HepG2 (cell line): ENCODE results near the gene PHLDB1. TPM values are rescaled to one million over a fixed set of nuclear protein-coding genes. Genes with fewer than 3 reads are reported as not detected.
"Not testable (repeated sequence)": the region's sequence is repeated elsewhere in the genome, so short reads cannot be mapped to it uniquely, and the experiment has no call there.

Experiments used
- ATAC-seq: fragments of 200-7000 bp; cut with Tn5 transposase; 3 replicates; pipeline ENCODE4 v1.9.1; 2020; ENCODE audit warnings: mild to moderate bottlenecking, moderate library complexity
- BruUV-seq: library from RNA; stranded (reverse); fragments of 400-500 nt; replicated peaks from 2 replicates; lab custom pipeline; 2021; lab: Mats Ljungman, UMichigan
- CTCF ChIA-PET: fragments of 300-600 bp; formaldehyde crosslinking; extraction: SDS; loops from one replicate; lab custom pipeline; 2021; ENCODE audit warnings: low total read pairs, inconsistent platforms, low intra/inter-chr PET ratio; lab: Yijun Ruan, JAX
- POLR2A ChIA-PET: fragments of 350-600 bp; sonication (Branson Sonifier 250); formaldehyde crosslinking; loops from one replicate; lab custom pipeline; 2020; ENCODE audit warnings: antibody characterized with exemption, inconsistent platforms; lab: Yijun Ruan, JAX
- DNase-seq: peaks from one replicate; pipeline ENCODE4 v3.0.0-alpha.2; 2015; ENCODE audit warnings: low spot score
- FAIRE-seq: peaks from 3 replicates; lab custom pipeline; 2011; peaks lifted over from hg19 to GRCh38; lab: Jason Lieb, UNC
- H2AFZ ChIP-seq: one replicate; pipeline ENCODE4 v1.6.1; 2011; ENCODE audit warnings: low read length, inconsistent platforms
- H3K27ac ChIP-seq: fragments of 300-600 bp; 3 replicates; pipeline ENCODE4 v1.8.0; 2011; ENCODE audit warnings: mixed run types, mild to moderate bottlenecking, mixed read lengths, low read length, inconsistent platforms; ENCODE audit not compliant: insufficient read depth; ENCODE audit errors: extremely low read length
- H3K27me3 ChIP-seq, 2 experiments: fragments of 200-600 bp in 1 of 2; 2 replicates in 1 of 2; 3 replicates in 1 of 2; pipeline versions ENCODE4 v1.6.0 to v1.8.0; 2011; ENCODE audit warnings: low read length in 2 of 2, mild to moderate bottlenecking in 2 of 2, moderate library complexity in 2 of 2, inconsistent platforms in 1 of 2; ENCODE audit not compliant: insufficient read depth in 2 of 2, control insufficient read depth in 1 of 2
- H3K36me3 ChIP-seq, 2 experiments: fragments of 200-600 bp in 1 of 2; replicated peaks in 1 of 2; 2 replicates in 1 of 2; 3 replicates in 1 of 2; pipeline versions ENCODE4 v1.5.1 to v1.8.0; 2011; ENCODE audit warnings: low read length in 2 of 2, inconsistent platforms in 1 of 2; ENCODE audit not compliant: insufficient read depth in 2 of 2, control insufficient read depth in 1 of 2
- H3K4me1 ChIP-seq: 2 replicates; pipeline ENCODE4 v1.5.1; 2012; ENCODE audit warnings: low read length, inconsistent platforms; ENCODE audit not compliant: insufficient read depth
- H3K4me2 ChIP-seq: 2 replicates; pipeline ENCODE4 v1.6.0; 2011; ENCODE audit warnings: low read depth, low read length, inconsistent platforms
- H3K4me3 ChIP-seq, 3 experiments: fragments of 200-600 bp in 1 of 3; sonication (generic), shearing (Covaris generic) in 1 of 3; replicated peaks in 1 of 3; 2 replicates each; pipeline ENCODE4 v1.5.1; 2011 to 2016; ENCODE audit warnings: low read length in 3 of 3, inconsistent platforms in 2 of 3, low read depth in 2 of 3, mild to moderate bottlenecking in 2 of 3, control low read depth in 1 of 3, mixed read lengths in 1 of 3; ENCODE audit not compliant: insufficient read depth in 1 of 3
- H3K79me2 ChIP-seq: one replicate; pipeline ENCODE4 v1.6.1; 2011; ENCODE audit warnings: low read length, inconsistent platforms; ENCODE audit not compliant: insufficient read depth
- H3K9ac ChIP-seq: 2 replicates; pipeline ENCODE4 v1.6.0; 2011; ENCODE audit warnings: mild to moderate bottlenecking, low read depth, low read length, inconsistent platforms; ENCODE audit not compliant: insufficient read depth
- H3K9me3 ChIP-seq: 2 replicates; pipeline ENCODE4 v1.5.1; 2012; ENCODE audit warnings: mild to moderate bottlenecking, low read length
- H4K20me1 ChIP-seq: 2 replicates; pipeline ENCODE4 v1.6.0; 2011; ENCODE audit warnings: inconsistent platforms, mild to moderate bottlenecking, low read length, moderate library complexity; ENCODE audit not compliant: insufficient read depth
- CTCF ChIP-seq: sonication (generic); formaldehyde crosslinking; IDR thresholded peaks from 2 replicates; pipeline ENCODE4 v1.5.0; 2020; ENCODE audit warnings: mild to moderate bottlenecking, missing genetic modification reagents, moderate library complexity
- RAD21 ChIP-seq: fragments of 450-650 bp; formaldehyde crosslinking; IDR thresholded peaks from 2 replicates; pipeline ENCODE4 v1.5.0; 2020; ENCODE audit warnings: mild to moderate bottlenecking
- SMC3 ChIP-seq: IDR thresholded peaks from 2 replicates; pipeline ENCODE4 v1.6.1; 2011; ENCODE audit warnings: low read length, improper control_type of control experiment
- STAG1 ChIP-seq: sonication (generic); formaldehyde crosslinking; IDR thresholded peaks from 2 replicates; pipeline ENCODE4 v1.4.0; 2020; ENCODE audit warnings: missing genetic modification reagents
- WGBS: methylation state at CpG from one replicate; pipeline ENCODE4 v1.1.6; 2017; ENCODE audit warnings: low lambda C conversion rate; 5-methylcytosine and 5-hydroxymethylcytosine counted together
- in situ Hi-C: cut with HindIII; loops from 2 replicates; pipeline ENCODE4 v1.10.0; 2017; ENCODE audit warnings: low pct_unique_long_range_greater_than_20kb; ENCODE audit not compliant: extremely low pct_ligation_motif_present
- intact Hi-C: fragments of 100-400 bp; cut with micrococcal nuclease; formaldehyde crosslinking; loops from one replicate; pipeline ENCODE4 v1.10.0; 2022; ENCODE audit not compliant: unreplicated experiment
- polyA plus RNA-seq, 8 experiments: library from polyadenylated mRNA; depleted of rRNA in 3 of 8; stranded (reverse) in 7 of 8; unstranded in 1 of 8; fragments of >200 nt; fragmentation: Illumina TruSeq in 4 of 8; extraction: Trizol in 4 of 8; gene quantifications; 2 replicates each; pipeline versions ENCODE4 v1.2.1 to v1.2.3, GENCODE V29; 2011 to 2016; ENCODE audit warnings: low read depth in 4 of 8, missing spikeins in 1 of 8, mixed read lengths in 1 of 8; ENCODE audit not compliant: insufficient read depth in 1 of 8
- total RNA-seq, 5 experiments: library from RNA; depleted of rRNA; stranded (reverse); fragments of >200 nt; fragmentation: Illumina TruSeq; extraction: Trizol; gene quantifications; 2 replicates each; pipeline ENCODE4 v1.2.3, GENCODE V29; 2016; ENCODE audit warnings: low read depth in 1 of 5

PHLDB1 gene
- total and polyA plus RNA-seq, 2 of the 13 experiments (the other 11 are each of a cell fraction or from before 2014, with no cell fraction given): 13.8 to 14.2 TPM

- POLR2A ChIA-PET, H3K27ac ChIP-seq, H4K20me1 ChIP-seq, intact Hi-C loops, in situ Hi-C loops: not testable (repeated sequence)
- FAIRE-seq (peak; percentile 18), ATAC-seq (peak; percentile 47; the same call in 2 of the 3 replicates)
- H3K36me3 ChIP-seq: peaks cover 27 to 77% of the 10 kb centered on the region in 2 experiments
- WGBS: 95% methylated on average over 5 of the region's 5 CpGs
- TF ChIP-seq STAG1 (peak; percentile 43; the same call in 1 of the 2 replicates), CTCF (CRISPR knock-in tag) (peak; percentile 55), SMC3 (peak; percentile 15; the same call in 1 of the 2 replicates), RAD21 (CRISPR knock-in tag) (0 out of 2 replicates have a peak, but pooled peaks have one; percentile 13)
- TF ChIP-seq, all 625 proteins: peak for 4; not testable (repeated sequence) for 621
- BruUV-seq, H3K79me2 ChIP-seq, H3K4me1 ChIP-seq, H3K4me3 ChIP-seq, H2AFZ ChIP-seq, H3K9ac ChIP-seq, H3K4me2 ChIP-seq, H3K9me3 ChIP-seq, H3K27me3 ChIP-seq: not testable (repeated sequence)
- CTCF ChIA-PET: interaction anchor here (1.3 to 2.4 kb wide), 3 partner anchors 16 to 64 kb away, joined by 3 to 23 read pairs (median 4); no protein-coding TSS in a partner anchor
- peak; percentile 38 for DNase-seq
Measured at GRCh38 chr11:118594984-118595383, 12.4 kb upstream of the PHLDB1 start.
